ENCODE results near the gene STAT3. TPM values are rescaled to one million over a fixed set of nuclear protein-coding genes. Genes with fewer than 3 reads are reported as not detected.

The STAT3 gene
- total and polyA plus RNA-seq, 2 of the 13 experiments (the other 11 are each of a cell fraction or from before 2014, with no cell fraction given) = 61.8 to 62.4 TPM

GRCh38 chr17:42388381-42389134 lies at the start of gene STAT3 (continued):
- TF ChIP-seq ZNF800 (CRISPR knock-in tag; IDR thresholded peaks at IDR 0.05) (peak; percentile 76; the same call in 1 of the 2 replicates), ZBTB42 (CRISPR knock-in tag; IDR thresholded peaks at IDR 0.05) (peak; percentile 80; the same call in 1 of the 2 replicates), HHEX (CRISPR knock-in tag; IDR thresholded peaks at IDR 0.05) (peak; percentile 74; the same call in 1 of the 2 replicates), GMEB1 (CRISPR knock-in tag; IDR thresholded peaks at IDR 0.05; ENCODE audit: borderline replicate concordance) (peak; percentile 90), ZNF468 (CRISPR knock-in tag; IDR thresholded peaks at IDR 0.05) (no peak), RXRB (CRISPR knock-in tag; IDR thresholded peaks at IDR 0.05; ENCODE audit: borderline replicate concordance) (peak; percentile 95), EHMT2 (IDR thresholded peaks at IDR 0.05; ENCODE audit: borderline replicate concordance, low read depth, low read length) (no peak; the same call in 1 of the 2 replicates), CTCF (CRISPR knock-in tag; IDR thresholded peaks at IDR 0.05) (peak; percentile 57), ZNF253 (CRISPR knock-in tag; IDR thresholded peaks at IDR 0.05; ENCODE audit: borderline replicate concordance) (peak; percentile 98; the same call in 1 of the 2 replicates), TEAD3 (CRISPR knock-in tag; optimal IDR thresholded peaks at IDR 0.05; ENCODE audit: borderline replicate concordance) (peak; percentile 95), ZSCAN29 (CRISPR knock-in tag; conservative IDR thresholded peaks at IDR 0.05) (no peak; the same call in 1 of the 2 replicates), AHR (CRISPR knock-in tag; IDR thresholded peaks at IDR 0.05) (peak; percentile 99), ZNF678 (CRISPR knock-in tag; IDR thresholded peaks at IDR 0.05) (no peak), FOXK1 (CRISPR knock-in tag; IDR thresholded peaks at IDR 0.05; ENCODE audit: borderline replicate concordance, low read depth) (peak; percentile 98; the same call in 1 of the 2 replicates), SMC3 (IDR thresholded peaks at IDR 0.05; ENCODE audit: low read length) (no peak), CENPT (CRISPR knock-in tag; IDR thresholded peaks at IDR 0.05; ENCODE audit: low read depth) (peak; percentile 95), NPAS2 (CRISPR knock-in tag; IDR thresholded peaks at IDR 0.05; ENCODE audit: borderline replicate concordance) (no peak), ARID5B (CRISPR knock-in tag; IDR thresholded peaks at IDR 0.05) (peak; percentile 97), ZNF749 (CRISPR knock-in tag; IDR thresholded peaks at IDR 0.05; ENCODE audit: borderline replicate concordance) (peak; percentile 98), ZEB1 (IDR thresholded peaks at IDR 0.05; ENCODE audit: insufficient replicate concordance, low read depth) (peak; percentile 83)
